DND-41 (cell line): ENCODE results near the gene LRRC4B.
A peak's percentile ranks its signal among the peaks of the same experiment; 100 is the strongest.

Source experiments
- ATAC-seq: fragments of 200-7000 bp; cut with Tn5 transposase; 3 replicates; pipeline ENCODE4 v1.9.1; 2021; ENCODE audit warnings: low read depth; ENCODE audit not compliant: insufficient read depth
- DNase-seq: peaks from one replicate; pipeline ENCODE4 v3.0.0-alpha.2; 2020
- H2AFZ ChIP-seq: 2 replicates; pipeline ENCODE4 v1.6.0; 2012; ENCODE audit warnings: low read depth, low read length
- H3K27ac ChIP-seq: 2 replicates; pipeline ENCODE4 v1.5.1; 2012; ENCODE audit warnings: low read length, inconsistent platforms
- H3K27me3 ChIP-seq: fragments of 200-600 bp; sonication (generic); 2 replicates; pipeline ENCODE4 v1.6.0; 2012; ENCODE audit warnings: low read length, mild to moderate bottlenecking, inconsistent platforms; ENCODE audit not compliant: insufficient read depth, poor library complexity
- H3K36me3 ChIP-seq: 2 replicates; pipeline ENCODE4 v1.5.1; 2012; ENCODE audit warnings: low read length, inconsistent platforms; ENCODE audit not compliant: insufficient read depth
- H3K4me1 ChIP-seq: 2 replicates; pipeline ENCODE4 v1.5.1; 2012; ENCODE audit warnings: mild to moderate bottlenecking, low read length; ENCODE audit not compliant: insufficient read depth
- H3K4me2 ChIP-seq: 2 replicates; pipeline ENCODE4 v1.6.0; 2012; ENCODE audit warnings: mild to moderate bottlenecking, moderate library complexity, low read length, inconsistent platforms; ENCODE audit not compliant: insufficient read depth
- H3K4me3 ChIP-seq, 2 experiments: fragments of 200-600 bp in 1 of 2; shearing (Covaris generic) in 1 of 2; 2 replicates each; pipeline ENCODE4 v1.5.1; 2012 to 2016; ENCODE audit warnings: inconsistent platforms in 2 of 2, low read length in 2 of 2, mild to moderate bottlenecking in 2 of 2, low read depth in 1 of 2, moderate library complexity in 1 of 2
- H3K79me2 ChIP-seq: 2 replicates; pipeline ENCODE4 v1.6.0; 2012; ENCODE audit warnings: low read length, inconsistent platforms; ENCODE audit not compliant: insufficient read depth
- H3K9ac ChIP-seq: 2 replicates; pipeline ENCODE4 v1.6.0; 2012; ENCODE audit warnings: low read depth, mild to moderate bottlenecking, inconsistent platforms, low read length, moderate library complexity
- H3K9me3 ChIP-seq: 2 replicates; pipeline ENCODE4 v1.5.1; 2012; ENCODE audit warnings: low read length, moderate library complexity, mild to moderate bottlenecking, inconsistent platforms; ENCODE audit not compliant: insufficient read depth, severe bottlenecking
- H4K20me1 ChIP-seq: 2 replicates; pipeline ENCODE4 v1.6.0; 2012; ENCODE audit warnings: low read length; ENCODE audit not compliant: insufficient read depth
- CTCF ChIP-seq: IDR thresholded peaks from 2 replicates; pipeline ENCODE4 v1.5.1; 2012; ENCODE audit warnings: borderline replicate concordance, low read length, moderate library complexity, mild to moderate bottlenecking; ENCODE audit not compliant: poor library complexity, severe bottlenecking; ENCODE audit errors: extremely low read depth
- EZH2 ChIP-seq: IDR thresholded peaks from 3 replicates; pipeline ENCODE4 v1.6.1; 2012; ENCODE audit warnings: borderline replicate concordance, low read depth, mild to moderate bottlenecking, moderate library complexity, low read length, inconsistent platforms; ENCODE audit not compliant: severe bottlenecking

LRRC4B gene

GRCh38 chr19:50477751-50478515, 90.3 kb downstream of the LRRC4B start:
- H3K36me3 ChIP-seq: peaks cover 4% of the 10 kb centered on the region; the same call in 1 of the 2 replicates
- no peak for DNase-seq
- H3K4me2 ChIP-seq: peak overlapping the region; percentile 52; the same call in 1 of the 2 replicates
- H3K79me2 ChIP-seq: peaks cover 10% of the 10 kb centered on the region; the same call in 1 of the 2 replicates
- no peak overlapping the region for H3K9ac ChIP-seq
- peaks cover 14% of the 10 kb centered on the region for H3K4me1 ChIP-seq
- H3K27ac ChIP-seq: no peak overlapping the region
- no peak for ATAC-seq
- 0 out of 4 replicates have a peak overlapping the region, but pooled peaks of 1 of the 2 experiments have one; percentile 64 for H3K4me3 ChIP-seq
- TF ChIP-seq EZH2: no peak
- TF ChIP-seq CTCF: no peak
- no peaks in the 10 kb centered on the region for H4K20me1 ChIP-seq
- no peaks in the 10 kb centered on the region for H3K9me3 ChIP-seq
- H3K27me3 ChIP-seq: no peaks in the 10 kb centered on the region
- H2AFZ ChIP-seq: no peak overlapping the region

- DNase-seq (no peak), ATAC-seq (no peak)
- Histone ChIP-seq H3K9ac (peak overlapping the region; percentile 56), H4K20me1 (no peaks in the 10 kb centered on the region), H3K79me2 (peaks cover 10% of the 10 kb centered on the region; the same call in 1 of the 2 replicates), H3K36me3 (peaks cover 4% of the 10 kb centered on the region; the same call in 1 of the 2 replicates), H2AFZ (peak overlapping the region; percentile 64), H3K27ac (peak overlapping the region; percentile 41), H3K9me3 (no peaks in the 10 kb centered on the region), H3K4me1 (peaks cover 14% of the 10 kb centered on the region), H3K27me3 (no peaks in the 10 kb centered on the region), H3K4me2 (peak overlapping the region; percentile 52), H3K4me3 (peak overlapping the region; percentile 34 to 64; a peak in 3 of 4 replicates)
- TF ChIP-seq EZH2 (no peak), CTCF (no peak)
Observed at GRCh38 chr19:50476907-50477238, 91.4 kb downstream of the LRRC4B start.

- peaks cover 14% of the 10 kb centered on the region for H3K4me1 ChIP-seq
- H3K9ac ChIP-seq: peak within 1 kb of the TSS; percentile 56
- peak within 1 kb of the TSS; percentile 64 for H2AFZ ChIP-seq
- peaks cover 2% of the 10 kb centered on the region for H3K9me3 ChIP-seq
- H3K36me3 ChIP-seq: peaks cover 4% of the 10 kb centered on the region; the same call in 1 of the 2 replicates
- H4K20me1 ChIP-seq: no peaks in the 10 kb centered on the region
- DNase-seq (peak; percentile 71), ATAC-seq (peak; percentile 92)
- peak within 1 kb of the TSS; percentile 41 for H3K27ac ChIP-seq
- H3K27me3 ChIP-seq: no peaks in the 10 kb centered on the region
- peak within 1 kb of the TSS; percentile 52 for H3K4me2 ChIP-seq
- peaks cover 10% of the 10 kb centered on the region; the same call in 1 of the 2 replicates for H3K79me2 ChIP-seq
- no peak for TF ChIP-seq CTCF
- TF ChIP-seq EZH2: no peak
- H3K4me3 ChIP-seq: peak within 1 kb of the TSS; percentile 34 to 64; a peak in 3 of 4 replicates
Observed at GRCh38 chr19:50476224-50476906, 91.9 kb downstream of the LRRC4B start, which contains the start of the genes EMC10 and GARIN5A. EMC10 (plus strand) TSS chr19:50476507; CDS start chr19:50476545, 38 bp downstream. GARIN5A (minus strand) TSS chr19:50476848; CDS start chr19:50476388, 460 bp downstream.
